Measurements from ENCODE around the gene PNLIPRP2. TPM values are rescaled to one million over a fixed set of nuclear protein-coding genes. Genes with fewer than 3 reads are reported as not detected.

The PNLIPRP2 gene
- total and polyA plus RNA-seq, 2 of the 8 experiments (the other 6 are each of a cell fraction or from before 2014, with no cell fraction given) = 0.11 TPM; not detected in 1

- H3K56ac ChIP-seq (replicated peaks; ENCODE audit: insufficient read length, low read depth, low read length) = no peak overlapping the region
- H3K27me3 ChIP-seq (replicated peaks in 1 of 4; ENCODE audit: control insufficient read depth in 3 of 4, extremely low read depth in 1 of 4, insufficient read depth in 3 of 4, low read length in 3 of 4) = no peaks in the 10 kb centered on the region
- H3K27ac ChIP-seq (ENCODE audit: low read depth, low read length) = no peak overlapping the region
- H2BK15ac ChIP-seq (ENCODE audit: low read length) = peak overlapping the region; percentile 32; the same call in 1 of the 2 replicates
- H2BK20ac ChIP-seq (ENCODE audit: low read length) = 0 out of 2 replicates have a peak overlapping the region, but pooled peaks have one; percentile 49
- no peak overlapping the region for H3K9ac ChIP-seq (replicated peaks in 1 of 4; ENCODE audit: extremely low read depth in 1 of 4, low read depth in 3 of 4, low read length in 3 of 4)
- ChIA-PET POLR2A (ENCODE audit: partially characterized antibody) (interaction anchor here (1.1 to 1.8 kb wide), 3 partner anchors 10 to 36 kb away, joined by 3 to 10 read pairs (median 3); no protein-coding TSS in a partner anchor), CTCF (ENCODE audit: partially characterized antibody) (interaction anchor here (1.1 to 3.7 kb wide), 4 partner anchors 11 to 94 kb away, joined by 3 to 26 read pairs (median 4); no protein-coding TSS in a partner anchor)
- no peak overlapping the region for H2BK120ac ChIP-seq (replicated peaks; ENCODE audit: low read depth, low read length)
- H3K79me2 ChIP-seq (ENCODE audit: control insufficient read depth in 1 of 2, insufficient read depth in 2 of 2, low read length in 2 of 2) = 0 out of 4 replicates have a peak, but pooled peaks cover 0 to 4% of the 10 kb centered on the region in 2 experiments
- H2AK5ac ChIP-seq (ENCODE audit: low read depth, low read length) = no peak overlapping the region
- H4K91ac ChIP-seq (replicated peaks; ENCODE audit: insufficient read length, low read length) = peak overlapping the region; percentile 69
- H3K9me3 ChIP-seq (ENCODE audit: insufficient read depth in 2 of 2, low read depth in 1 of 2, low read length in 1 of 2) = no peaks in the 10 kb centered on the region
- peak overlapping the region; percentile 47 to 75 for H3K4me2 ChIP-seq (ENCODE audit: insufficient read depth in 1 of 2, low read depth in 2 of 2, low read length in 2 of 2)
- peak overlapping the region; percentile 47; the same call in 1 of the 2 replicates for H2BK5ac ChIP-seq (ENCODE audit: low read depth, low read length)
- peaks cover 0 to 14% (median 11%) of the 10 kb centered on the region in 4 experiments; a peak in 6 of 7 replicates for H3K4me1 ChIP-seq (replicated peaks in 1 of 4; ENCODE audit: control insufficient read depth in 3 of 4, insufficient read depth in 4 of 4, low read length in 3 of 4)
- peak overlapping the region; percentile 91 for H2BK12ac ChIP-seq (ENCODE audit: low read depth, low read length)
- 85% methylated on average over 6 of the region's 6 CpGs; no CpG with 5 or more reads in 1 of the 2 experiments for WGBS, 2 experiments (ENCODE audit: extremely low coverage in 1 of 2, insufficient coverage in 1 of 2, insufficient read length in 1 of 2, insufficient replicate concordance in 2 of 2, low coverage in 1 of 2, low lambda C conversion rate in 2 of 2, missing lambda C conversion rate in 1 of 2)
- H4K8ac ChIP-seq (ENCODE audit: extremely low read depth, insufficient read depth, low read length) = peak overlapping the region; percentile 11; the same call in 1 of the 2 replicates
- peaks cover 2% of the 10 kb centered on the region; the same call in 1 of the 2 replicates for H3K79me1 ChIP-seq (ENCODE audit: low read depth, low read length)
- peak overlapping the region in 3 of 4 experiments; percentile 11 to 89 (median 85); a peak in 5 of 8 replicates for H3K4me3 ChIP-seq (ENCODE audit: extremely low read depth in 1 of 4, insufficient read depth in 2 of 4, low read depth in 3 of 4, low read length in 4 of 4)
- H4K5ac ChIP-seq (ENCODE audit: insufficient read length, low read depth, low read length) = no peak overlapping the region
- FAIRE-seq (no peak), DNase-seq (ENCODE audit: low read depth in 1 of 2, low spot score in 2 of 2) (no peak)
- no peaks in the 10 kb centered on the region; the same call in none of the 2 replicates for H3K23me2 ChIP-seq (ENCODE audit: low read depth, low read length)
- H4K20me1 ChIP-seq (replicated peaks in 1 of 2; ENCODE audit: control insufficient read depth in 1 of 2, insufficient read depth in 2 of 2, low read length in 2 of 2) = no peaks in the 10 kb centered on the region
- H3K23ac ChIP-seq (ENCODE audit: insufficient read length) = no peak overlapping the region
- H3K36me3 ChIP-seq (ENCODE audit: control insufficient read depth in 2 of 4, insufficient read depth in 4 of 4, low read length in 3 of 4) = peaks cover 5 to 20% (median 10%) of the 10 kb centered on the region in 4 experiments; a peak in 7 of 8 replicates
- H3K14ac ChIP-seq (ENCODE audit: insufficient read length) = no peak overlapping the region
- H2AFZ ChIP-seq (ENCODE audit: low read length) = peak overlapping the region; percentile 7; the same call in 1 of the 2 replicates
- H3K4ac ChIP-seq (replicated peaks; ENCODE audit: insufficient read length, low read depth, low read length) = no peak overlapping the region
- H3K18ac ChIP-seq (ENCODE audit: extremely low read depth, low read length) = peak overlapping the region; percentile 75; the same call in 1 of the 2 replicates
- TF ChIP-seq RAD21 (IDR thresholded peaks at IDR 0.05 in 1 of 2, conservative IDR thresholded peaks at IDR 0.05 in 1 of 2; ENCODE audit: low read depth in 2 of 2, low read length in 2 of 2) (no peak), KDM5A (IDR thresholded peaks at IDR 0.05; ENCODE audit: low read length) (no peak), ZNF274 (IDR thresholded peaks at IDR 0.05; ENCODE audit: borderline replicate concordance, extremely low read depth, low read length) (no peak), YY1 (IDR thresholded peaks at IDR 0.05; ENCODE audit: low read depth, low read length) (no peak; the same call in 1 of the 2 replicates), RFX5 (IDR thresholded peaks at IDR 0.05; ENCODE audit: borderline replicate concordance, low read depth, low read length) (no peak), CHD2 (IDR thresholded peaks at IDR 0.05; ENCODE audit: low read length) (no peak), BRCA1 (IDR thresholded peaks at IDR 0.05; ENCODE audit: low read depth, low read length) (no peak), EGR1 (IDR thresholded peaks at IDR 0.05; ENCODE audit: borderline replicate concordance, low read depth, low read length) (no peak), CTCF (IDR thresholded peaks at IDR 0.05; ENCODE audit: control extremely low read depth in 1 of 3, insufficient read depth in 1 of 3, low read depth in 1 of 3, low read length in 3 of 3) (no peak), SIRT6 (IDR thresholded peaks at IDR 0.05; ENCODE audit: low read length) (no peak)
Observed at GRCh38 chr10:116670706-116671105, 50.0 kb downstream of the PNLIPRP2 start.
